ENCODE data around the gene SNX2. TPM values are rescaled to one million over a fixed set of nuclear protein-coding genes. Genes with fewer than 3 reads are reported as not detected.

The SNX2 gene
- total and polyA plus RNA-seq, 12 donors = 15.1 to 48.5 (median 35.2) TPM

GRCh38 chr5:122874179-122874875 is 99.4 kb downstream of the SNX2 start:
- H3K9me3 ChIP-seq = no peaks in the 10 kb centered on the region
- H3K4me3 ChIP-seq = no peak overlapping the region
- intact Hi-C loops (cut with DNase I) = no loop called here
- TF ChIP-seq, protein P1, sequence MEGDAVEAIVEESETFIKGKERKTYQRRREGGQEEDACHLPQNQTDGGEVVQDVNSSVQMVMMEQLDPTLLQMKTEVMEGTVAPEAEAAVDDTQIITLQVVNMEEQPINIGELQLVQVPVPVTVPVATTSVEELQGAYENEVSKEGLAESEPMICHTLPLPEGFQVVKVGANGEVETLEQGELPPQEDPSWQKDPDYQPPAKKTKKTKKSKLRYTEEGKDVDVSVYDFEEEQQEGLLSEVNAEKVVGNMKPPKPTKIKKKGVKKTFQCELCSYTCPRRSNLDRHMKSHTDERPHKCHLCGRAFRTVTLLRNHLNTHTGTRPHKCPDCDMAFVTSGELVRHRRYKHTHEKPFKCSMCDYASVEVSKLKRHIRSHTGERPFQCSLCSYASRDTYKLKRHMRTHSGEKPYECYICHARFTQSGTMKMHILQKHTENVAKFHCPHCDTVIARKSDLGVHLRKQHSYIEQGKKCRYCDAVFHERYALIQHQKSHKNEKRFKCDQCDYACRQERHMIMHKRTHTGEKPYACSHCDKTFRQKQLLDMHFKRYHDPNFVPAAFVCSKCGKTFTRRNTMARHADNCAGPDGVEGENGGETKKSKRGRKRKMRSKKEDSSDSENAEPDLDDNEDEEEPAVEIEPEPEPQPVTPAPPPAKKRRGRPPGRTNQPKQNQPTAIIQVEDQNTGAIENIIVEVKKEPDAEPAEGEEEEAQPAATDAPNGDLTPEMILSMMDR (IDR thresholded peaks at IDR 0.05) = no peak
- peaks cover 0 to 8% (median 0%) of the 10 kb centered on the region in 9 donors for H3K4me1 ChIP-seq
- ATAC-seq (no peak), DNase-seq (no peak)
- WGBS, 2 donors = 86 to 92% methylated on average over 4 of the region's 4 CpGs
- no peaks in the 10 kb centered on the region for H3K36me3 ChIP-seq
- no peaks in the 10 kb centered on the region for H3K27me3 ChIP-seq
- H3K27ac ChIP-seq = no peak overlapping the region

GRCh38 chr5:122877518-122877917 is 102.6 kb downstream of the SNX2 start:
- intact Hi-C loops (cut with DNase I) = no loop called here
- 77 to 91% methylated on average over 2 of the region's 2 CpGs for WGBS, 2 donors
- TF ChIP-seq, protein P1 (IDR thresholded peaks at IDR 0.05) = no peak

DNA sequence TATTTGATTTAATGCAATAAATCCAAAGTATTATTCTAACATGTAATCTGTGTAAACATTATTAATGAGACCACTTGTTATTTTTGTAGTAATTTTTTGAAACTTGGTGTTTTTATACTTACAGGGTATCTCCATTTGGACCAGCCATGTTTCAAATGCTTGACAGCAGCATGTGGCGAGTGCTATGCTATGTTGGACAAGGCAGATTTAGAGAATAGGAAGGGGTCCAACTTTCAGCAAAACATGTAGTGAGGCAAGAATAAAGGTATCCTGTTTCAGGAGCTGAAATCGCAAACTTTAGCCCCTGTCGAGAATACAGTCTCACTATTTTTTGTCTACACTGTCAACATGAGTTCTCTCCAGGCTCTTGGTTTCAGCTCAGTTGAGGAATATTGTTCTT is 104.2 kb downstream of the SNX2 start:
- no peak overlapping the region for H3K4me3 ChIP-seq
- H3K4me1 ChIP-seq = peaks cover 0 to 11% (median 0%) of the 10 kb centered on the region in 9 donors
- 91 to 97% methylated on average over 3 of the region's 3 CpGs for WGBS, 2 donors
- TF ChIP-seq, protein P1 (IDR thresholded peaks at IDR 0.05) = no peak
- no peaks in the 10 kb centered on the region for H3K27me3 ChIP-seq
- ATAC-seq = no peak
- H3K36me3 ChIP-seq = no peaks in the 10 kb centered on the region
- no peak overlapping the region for H3K27ac ChIP-seq
- DNase-seq = no peak
- H3K9me3 ChIP-seq = no peaks in the 10 kb centered on the region
- intact Hi-C loops (cut with DNase I) = no loop called here

More at GRCh38 chr5:122877518-122877917, 102.6 kb downstream of the SNX2 start:
- H3K27me3 ChIP-seq = no peaks in the 10 kb centered on the region
- H3K4me3 ChIP-seq = no peak overlapping the region
- H3K27ac ChIP-seq = no peak overlapping the region
- no peak for ATAC-seq
- no peaks in the 10 kb centered on the region for H3K36me3 ChIP-seq
- H3K4me1 ChIP-seq = peaks cover 0 to 11% (median 0%) of the 10 kb centered on the region in 9 donors
- H3K9me3 ChIP-seq = no peaks in the 10 kb centered on the region
- DNase-seq = no peak

Other genes starting within 250 kb of the SNX2 start
- gene SNX24, start 70.5 kb downstream of the SNX2 start, total RNA-seq = 10 to 100 TPM; 11.7 to 16.3 (median 13.8) TPM
- gene SNX24, start 70.5 kb downstream of the SNX2 start, polyA plus RNA-seq = 10 to 100 TPM; 12.9 to 14.7 TPM